ENCODE data around the gene TEX38. TPM values are rescaled to one million over a fixed set of nuclear protein-coding genes. Genes with fewer than 3 reads are reported as not detected.
A peak's percentile ranks its signal among the peaks of the same experiment; 100 is the strongest.

The TEX38 gene
- total and polyA plus RNA-seq, 2 of the 13 experiments (the other 11 are each of a cell fraction or from before 2014, with no cell fraction given) = 0.18 TPM; not detected in 1

GRCh38 chr1:46667782-46668760, 3.6 kb upstream of the TEX38 start, which contains the start of gene ATPAF1 (continued):
- TF ChIP-seq ZNF503 (CRISPR knock-in tag; IDR thresholded peaks at IDR 0.05) (no peak), ZNF230 (CRISPR knock-in tag; IDR thresholded peaks at IDR 0.05) (no peak; the same call in 1 of the 2 replicates), KDM3A (CRISPR knock-in tag; IDR thresholded peaks at IDR 0.05; ENCODE audit: low read depth) (no peak), POLR2A (IDR thresholded peaks at IDR 0.05; ENCODE audit: insufficient read depth in 1 of 2, low read depth in 2 of 2, low read length in 2 of 2) (peak; percentile 52 to 81), SETDB1 (CRISPR knock-in tag; IDR thresholded peaks at IDR 0.05; ENCODE audit: borderline replicate concordance) (no peak), ZNF407 (CRISPR knock-in tag; IDR thresholded peaks at IDR 0.05; ENCODE audit: not compliant biosample characterization) (no peak), CHCHD3 (CRISPR knock-in tag; IDR thresholded peaks at IDR 0.05) (no peak), ZNF567 (CRISPR knock-in tag; IDR thresholded peaks at IDR 0.05; ENCODE audit: borderline replicate concordance) (0 out of 2 replicates have a peak, but pooled peaks have one; percentile 5), FUBP1 (CRISPR knock-in tag; IDR thresholded peaks at IDR 0.05; ENCODE audit: borderline replicate concordance) (peak; percentile 77; the same call in 1 of the 2 replicates), PPARG (CRISPR knock-in tag; conservative IDR thresholded peaks at IDR 0.05) (no peak), PAXIP1 (CRISPR knock-in tag; conservative IDR thresholded peaks at IDR 0.05) (no peak), RFX3 (CRISPR knock-in tag; IDR thresholded peaks at IDR 0.05) (no peak)
